GM19372 (cell line): ENCODE measurements around the gene TTC23.

Experiments used
- ATAC-seq: cut with Tn5 transposase; IDR thresholded peaks from one replicate; pipeline ENCODE4 v1.9.1; 2021; ENCODE audit warnings: mild to moderate bottlenecking, low read depth, moderate library complexity; ENCODE audit not compliant: unreplicated experiment

Gene TTC23

GRCh38 chr15:99165956-99166689, 83.3 kb downstream of the TTC23 start:
- no peak for ATAC-seq

GRCh38 chr15:99165020-99165790, 84.2 kb downstream of the TTC23 start:
- no peak for ATAC-seq

DNA sequence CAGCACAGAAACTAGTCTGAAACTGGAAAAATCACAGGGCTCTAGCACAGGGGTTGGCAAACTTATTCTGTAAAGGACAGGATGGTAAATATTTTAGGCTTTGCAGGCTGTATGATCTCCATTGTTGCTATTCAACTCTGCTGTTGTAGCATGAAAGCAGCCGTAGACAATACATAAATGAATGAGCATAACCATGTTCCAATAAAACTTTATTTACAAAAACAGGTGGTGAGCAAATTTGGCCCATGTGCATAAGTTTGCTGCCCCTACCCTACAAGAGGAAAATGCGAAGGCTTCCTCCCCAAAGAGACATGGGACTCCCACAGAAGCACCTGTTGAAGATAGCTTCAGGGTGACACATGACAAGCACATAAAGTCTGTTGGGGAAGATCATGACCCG, 85.3 kb downstream of the TTC23 start:
- ATAC-seq, result no peak

DNA sequence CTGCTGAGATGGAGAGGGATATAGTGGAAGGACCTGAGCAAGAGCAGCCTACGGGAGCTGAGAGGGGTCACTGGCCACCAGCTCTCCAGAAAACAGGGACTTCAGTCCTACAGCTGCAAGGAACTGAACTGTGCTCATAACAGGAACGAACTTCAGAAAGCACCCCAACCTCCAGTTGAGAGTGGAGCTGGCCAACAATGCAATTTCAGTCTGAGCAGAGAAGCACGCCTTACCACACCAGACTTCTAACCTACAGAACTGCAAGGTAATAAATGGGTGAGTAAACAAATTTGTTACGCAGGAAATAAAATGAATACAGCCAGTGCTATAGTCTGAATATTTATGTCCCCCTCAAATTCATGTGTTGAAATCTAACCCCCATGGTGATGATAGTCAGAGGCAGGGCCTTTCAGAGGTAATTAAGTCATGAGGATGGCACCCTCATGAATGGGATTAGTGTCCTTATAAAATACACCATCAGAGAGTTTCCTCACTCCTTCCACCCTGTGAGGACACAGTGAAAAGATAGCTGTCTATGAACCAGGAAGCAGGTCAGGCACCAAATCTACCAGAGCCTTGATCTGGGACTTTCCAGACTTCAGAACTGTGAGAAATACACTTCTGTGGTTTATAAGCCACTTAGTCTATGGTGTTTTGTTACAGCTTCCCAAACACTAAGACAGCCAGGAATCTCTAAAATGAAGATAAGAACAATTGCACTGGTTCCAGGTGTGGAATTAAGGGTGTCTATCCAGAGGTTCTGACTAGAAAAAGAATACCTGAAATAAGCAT, 85.9 kb downstream of the TTC23 start:
- no peak for ATAC-seq

- no peak for ATAC-seq
Measured at GRCh38 chr15:99158626-99159412, 90.6 kb downstream of the TTC23 start.

GRCh38 chr15:99157456-99157855, 91.9 kb downstream of the TTC23 start:
- no peak for ATAC-seq

DNA sequence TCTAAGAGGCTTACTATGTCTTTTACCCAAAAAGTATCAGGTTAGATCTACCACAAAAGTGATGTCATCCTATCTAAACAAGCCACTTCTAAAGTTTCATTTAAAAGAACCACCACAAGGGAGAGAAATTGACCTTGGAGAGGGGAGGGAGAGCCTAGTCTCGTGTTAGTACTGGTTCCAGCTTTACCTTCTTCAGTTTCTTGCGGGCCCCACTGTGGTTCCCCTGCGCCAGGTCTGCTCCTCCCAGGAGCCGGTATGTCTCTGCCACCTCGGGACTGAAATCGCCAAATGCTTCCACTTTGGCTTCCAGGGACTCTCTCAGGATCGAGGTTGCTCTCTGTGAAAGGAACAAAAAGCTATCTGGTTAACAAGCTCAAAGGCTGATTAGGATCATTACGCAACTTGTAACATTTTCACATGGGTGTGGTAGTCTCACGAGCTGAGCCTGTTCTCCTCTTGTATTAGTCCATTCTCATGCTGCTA, 93.4 kb downstream of the TTC23 start:
- no peak for ATAC-seq

- ATAC-seq, result no peak
Measured at GRCh38 chr15:99154271-99154670, 95.1 kb downstream of the TTC23 start.

- no peak for ATAC-seq
Measured at GRCh38 chr15:99153026-99153535, 96.3 kb downstream of the TTC23 start.

DNA sequence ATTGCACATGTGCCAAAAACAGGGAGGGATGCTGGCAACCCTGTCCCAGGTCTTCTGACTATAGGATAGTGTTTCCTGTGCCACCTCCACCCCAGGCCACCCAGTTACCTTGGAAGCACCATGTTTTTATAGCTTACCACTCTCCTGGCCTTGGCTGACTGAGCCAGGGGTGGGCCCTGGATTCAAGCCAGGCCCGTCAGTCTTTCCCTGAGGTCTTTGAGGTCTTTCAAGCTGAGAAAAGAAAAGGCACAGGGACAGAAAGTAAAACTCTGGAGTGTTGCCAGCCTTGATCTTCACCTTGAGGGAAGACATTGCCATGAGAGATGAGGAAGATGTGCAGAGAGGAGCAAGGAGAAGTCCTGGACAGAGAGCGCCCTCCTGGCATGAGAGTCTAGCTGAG, 98.2 kb downstream of the TTC23 start:
- ATAC-seq, result no peak

GRCh38 chr15:99149366-99149765, 100.0 kb downstream of the TTC23 start:
- ATAC-seq, result no peak

DNA sequence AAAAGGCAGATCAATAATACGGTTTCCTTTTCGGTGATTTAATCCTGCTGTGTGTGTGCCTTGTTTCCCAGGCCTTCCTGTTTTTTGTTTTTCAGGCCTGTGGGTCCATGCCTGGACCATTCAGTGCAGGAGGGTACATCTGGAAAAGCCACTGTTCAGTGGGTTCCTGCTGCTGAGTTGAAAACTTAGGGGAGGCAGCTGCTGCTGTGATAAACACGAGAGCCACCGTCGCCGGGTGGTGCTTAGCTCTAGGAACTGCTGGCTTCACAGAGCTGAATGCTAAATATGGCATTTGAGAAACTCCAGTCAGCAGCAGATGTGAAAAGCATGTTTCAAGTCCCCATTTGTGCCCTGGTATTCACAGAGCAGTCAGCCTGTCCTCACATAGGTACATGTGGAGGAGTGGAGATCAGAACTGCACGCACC, 100.5 kb downstream of the TTC23 start:
- no peak for ATAC-seq

- ATAC-seq, result no peak
Measured at GRCh38 chr15:99146661-99147060, 102.7 kb downstream of the TTC23 start.

DNA sequence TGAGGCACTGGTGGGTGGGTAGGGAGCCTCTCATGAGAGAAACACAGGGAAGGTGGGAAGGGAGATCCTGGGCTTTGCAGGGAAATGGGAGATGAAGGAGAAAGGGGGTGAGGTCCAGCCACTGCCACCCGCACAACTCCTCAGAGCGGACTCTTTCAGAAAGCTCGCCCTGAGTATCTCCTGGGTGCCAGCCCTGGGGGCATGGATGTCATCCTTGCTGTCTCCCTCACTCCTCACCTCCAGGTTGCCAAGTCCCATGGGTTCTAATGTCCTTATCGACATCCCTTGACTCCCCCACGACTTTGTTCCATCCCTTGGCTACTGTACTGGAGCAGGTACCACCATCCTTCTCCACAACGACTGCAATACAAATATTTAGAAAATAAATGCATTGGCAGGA, 103.6 kb downstream of the TTC23 start:
- no peak for ATAC-seq

DNA sequence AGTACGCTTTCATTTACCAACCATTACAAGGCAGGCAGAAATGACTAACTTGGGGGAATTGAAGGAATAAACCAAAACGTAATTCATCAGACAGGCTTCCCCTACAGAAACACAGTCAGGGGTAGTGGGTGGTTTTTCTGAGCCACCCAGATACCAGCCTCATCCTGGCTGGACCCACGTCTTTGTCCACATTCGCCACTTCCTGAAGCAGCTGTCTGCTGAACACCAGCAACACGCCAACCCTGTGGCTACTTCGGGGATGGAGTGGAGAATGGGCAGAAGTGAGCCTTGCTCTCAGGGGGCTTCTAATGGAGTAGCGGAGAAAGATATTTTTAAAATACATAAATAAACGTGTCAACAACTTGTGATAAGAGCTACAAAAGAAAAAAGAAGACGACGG, 104.4 kb downstream of the TTC23 start:
- ATAC-seq, result no peak

GRCh38 chr15:99143655-99144610, 105.4 kb downstream of the TTC23 start:
- ATAC-seq, result no peak

DNA sequence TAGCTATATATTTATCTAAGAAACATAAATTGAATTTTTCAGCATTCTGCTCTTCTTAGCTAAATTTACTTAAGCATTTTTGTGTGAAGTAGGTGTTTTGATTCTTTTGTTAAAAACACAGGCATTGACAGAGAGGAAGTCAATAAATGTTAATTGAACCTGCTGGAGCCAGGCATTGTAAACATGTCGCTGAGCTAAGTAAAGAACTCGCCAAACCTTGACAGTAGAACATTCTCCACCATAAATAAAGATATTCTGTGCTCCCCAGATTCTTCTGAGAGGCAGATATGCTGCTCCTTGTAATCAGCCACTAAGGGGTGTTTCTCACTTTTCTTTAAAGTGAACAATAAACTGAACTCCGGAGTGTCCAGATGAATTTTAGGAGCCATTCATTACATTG, 106.1 kb downstream of the TTC23 start:
- no peak for ATAC-seq

GRCh38 chr15:99142562-99142961, 106.8 kb downstream of the TTC23 start:
- ATAC-seq, result no peak

- no peak for ATAC-seq
Measured at GRCh38 chr15:99141943-99142342, 107.4 kb downstream of the TTC23 start.
